HG02970 (cell line): Measurements from ENCODE around the gene CDC25C.

ENCODE experiments used
- ATAC-seq: cut with Tn5 transposase; IDR thresholded peaks from one replicate; pipeline ENCODE4 v1.9.1; 2021; ENCODE audit warnings: mild to moderate bottlenecking, moderate library complexity, moderate number of reproducible peaks; ENCODE audit not compliant: unreplicated experiment, low FRiP score

The CDC25C gene

DNA sequence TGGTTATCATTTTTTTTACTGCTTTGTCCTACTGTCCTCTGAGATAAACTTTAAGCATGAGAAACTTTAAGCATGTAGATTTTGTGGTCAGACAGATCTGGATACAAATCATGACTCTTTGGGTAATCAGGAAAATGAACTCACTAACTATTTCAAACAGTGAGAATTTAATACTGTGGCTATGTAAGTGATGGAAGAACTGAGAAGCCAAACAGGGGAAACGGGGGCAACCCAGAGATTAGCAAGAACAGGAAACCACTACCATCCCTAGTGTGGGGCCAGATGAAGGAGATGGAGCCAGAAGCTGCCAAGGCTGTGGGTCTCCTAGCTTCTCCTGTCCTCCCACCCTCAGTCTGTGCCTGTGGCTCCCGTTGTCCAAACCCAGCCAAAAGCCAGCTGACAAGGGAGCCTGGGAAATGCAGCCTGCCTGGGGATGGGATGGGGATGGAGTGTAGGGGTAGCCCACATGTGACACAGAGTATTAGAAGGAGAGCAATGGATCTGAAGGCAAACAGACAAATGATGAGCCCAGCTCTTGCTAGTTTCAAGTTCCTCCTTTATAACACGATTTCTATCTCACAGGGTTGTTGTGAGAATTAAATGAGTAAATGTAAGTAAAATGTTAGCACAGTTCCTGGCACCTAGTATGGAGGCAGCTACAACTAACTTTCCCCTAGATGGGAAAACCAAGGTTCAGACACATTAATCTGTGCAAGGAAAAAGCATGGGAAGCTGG lies 90.8 kb downstream of the CDC25C start:
- ATAC-seq = no peak

DNA sequence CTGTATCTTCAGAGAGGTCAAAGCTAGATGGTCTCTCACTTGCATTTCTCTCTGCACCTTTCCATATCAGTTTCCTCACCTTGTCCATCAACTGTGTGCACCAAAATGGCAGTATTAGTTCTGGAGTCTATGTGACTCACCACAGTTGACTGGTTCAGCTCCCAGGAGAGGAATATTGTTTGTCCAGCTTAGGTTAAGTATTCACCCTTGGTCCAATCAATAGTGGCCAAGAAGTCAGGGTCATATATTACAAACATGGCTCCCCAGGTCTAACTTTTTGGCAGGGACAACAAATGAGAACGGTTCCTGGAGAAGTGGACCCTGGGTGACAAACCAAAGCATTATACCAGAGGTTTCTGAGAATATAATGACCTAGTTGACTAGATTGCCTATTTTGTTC lies 93.6 kb downstream of the CDC25C start:
- no peak for ATAC-seq
